ENCODE measurements around the gene PIH1D1.

PIH1D1 gene

GRCh38 chr19:49432141-49433073 is 19.2 kb downstream of the PIH1D1 start:
- no peak for DNase-seq

- no peak for DNase-seq
These were observed 20.3 kb downstream of the PIH1D1 start for GRCh38 chr19:49431330-49431749.

DNA sequence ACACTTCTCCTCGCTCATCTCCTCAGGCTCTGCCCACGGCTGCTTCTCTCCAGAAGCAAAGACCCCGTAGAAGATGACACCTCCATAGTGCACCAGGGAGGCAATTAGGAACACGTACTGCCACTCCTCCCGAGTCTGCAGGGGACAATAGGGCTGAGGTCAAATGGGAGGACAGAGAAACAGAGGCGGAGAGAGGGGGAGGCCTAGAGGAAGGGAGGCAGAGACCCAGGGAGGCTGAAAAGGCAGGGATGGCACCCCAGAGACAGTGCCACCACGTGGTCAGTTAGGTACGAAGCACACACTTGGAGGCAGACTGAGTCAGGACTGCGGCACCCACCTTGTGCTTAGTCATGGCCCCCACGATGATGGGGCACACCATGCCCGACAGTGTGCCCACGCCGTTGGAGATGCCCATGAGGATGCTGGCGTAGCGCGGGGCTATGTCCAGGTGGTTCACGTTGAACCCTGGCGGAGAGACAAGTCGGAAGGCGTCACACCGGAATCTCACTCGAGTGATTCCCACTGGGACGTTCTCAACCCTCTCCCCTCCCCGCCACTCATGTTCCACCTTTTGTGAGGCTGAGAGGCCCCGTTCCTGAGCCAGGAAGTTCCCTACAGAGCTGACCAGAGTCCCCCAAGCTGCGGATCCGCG is 20.8 kb downstream of the PIH1D1 start:
- no peak for DNase-seq

DNA sequence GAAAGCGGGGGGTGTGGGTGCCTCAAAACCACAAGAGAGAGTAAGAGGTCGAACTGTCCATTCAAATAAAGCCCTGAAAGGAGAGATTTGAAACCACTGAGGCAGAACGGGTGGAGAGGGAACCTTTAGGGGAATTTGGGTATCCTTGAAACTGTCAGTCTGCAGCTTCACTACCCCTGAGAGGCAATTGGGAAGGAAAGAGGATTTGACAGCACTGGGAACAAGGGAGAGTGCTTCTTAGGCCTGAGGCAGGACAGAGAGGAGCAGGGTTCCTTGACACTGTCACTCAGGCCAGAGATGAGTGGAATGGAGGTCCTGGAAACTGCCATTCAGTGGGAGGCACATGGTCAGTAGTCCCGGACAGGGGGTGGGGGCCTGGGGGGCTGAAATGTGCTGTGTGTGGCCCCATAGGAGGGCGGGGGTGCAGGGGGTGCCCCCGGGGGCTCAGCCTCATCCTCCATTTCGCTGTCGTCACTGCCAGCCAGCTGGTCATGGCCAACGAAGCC is 21.4 kb downstream of the PIH1D1 start:
- DNase-seq, result no peak

- DNase-seq, result no peak
These were observed 22.8 kb downstream of the PIH1D1 start for GRCh38 chr19:49428547-49429451.

- no peak for DNase-seq
These were observed 23.6 kb downstream of the PIH1D1 start for GRCh38 chr19:49427855-49428546.

GRCh38 chr19:49427339-49427738 is 24.3 kb downstream of the PIH1D1 start:
- no peak for DNase-seq

- DNase-seq, result peak; percentile 75
These were observed 25.6 kb downstream of the PIH1D1 start for GRCh38 chr19:49425922-49426592.

GRCh38 chr19:49425178-49425577 is 26.4 kb downstream of the PIH1D1 start, which contains the start of gene GFY:
TSS of gene GFY (plus strand) at chr19:49425388. CDS start at chr19:49426431, 1,043 bp downstream.
- DNase-seq, result no peak

- no peak for DNase-seq
These were observed 27.7 kb downstream of the PIH1D1 start for GRCh38 chr19:49423985-49424303.

DNA sequence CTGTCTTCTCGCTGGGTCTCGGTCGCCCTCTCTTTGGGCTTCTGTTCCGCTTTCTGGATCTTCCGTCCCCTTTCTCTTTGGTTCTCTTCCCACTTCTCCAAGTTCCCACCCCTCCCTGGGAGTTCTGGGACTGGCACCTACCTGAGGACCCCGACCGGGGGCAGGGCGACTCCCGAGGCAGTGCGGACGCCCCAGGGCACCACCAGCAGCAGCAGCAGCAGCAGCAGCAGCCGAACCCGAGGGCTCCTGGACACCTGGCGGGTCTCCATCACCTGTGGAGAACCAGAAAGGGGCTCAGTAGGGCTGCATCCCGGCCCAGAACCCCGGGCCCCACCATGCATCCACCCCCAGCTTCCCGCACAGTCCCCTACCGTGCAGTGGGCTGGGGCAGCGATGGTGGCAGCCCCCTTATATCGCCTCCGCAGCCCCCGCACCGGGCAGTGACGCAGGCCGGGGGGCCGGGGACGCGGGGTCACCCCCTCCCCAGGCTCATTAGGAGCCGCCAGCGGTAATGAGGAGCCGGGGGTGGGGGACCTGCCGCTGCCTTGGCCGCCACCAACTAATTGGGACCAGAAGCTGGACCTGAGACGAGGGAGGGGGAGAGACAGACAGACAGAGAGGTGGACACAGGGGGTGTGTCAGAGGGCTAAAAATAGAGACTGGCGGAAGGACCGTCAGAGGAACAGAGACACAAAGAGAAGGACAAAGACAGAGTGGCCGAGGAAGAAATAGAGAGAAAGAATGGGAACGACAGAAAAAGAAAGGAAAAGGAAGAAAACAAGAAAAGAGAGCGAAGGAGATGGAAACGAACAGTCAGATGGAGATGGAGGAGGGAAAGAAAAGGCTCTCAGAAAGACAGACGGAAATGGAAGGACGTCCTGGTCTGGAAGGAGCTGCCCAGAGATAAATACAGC is 28.3 kb downstream of the PIH1D1 start, which contains the start of gene PTH2:
Gene PTH2, minus strand, starts transcription at position 371 of the 914 bp plus-strand sequence. Its CDS starts 102 bp downstream, at position 269.
- DNase-seq, result no peak

DNA sequence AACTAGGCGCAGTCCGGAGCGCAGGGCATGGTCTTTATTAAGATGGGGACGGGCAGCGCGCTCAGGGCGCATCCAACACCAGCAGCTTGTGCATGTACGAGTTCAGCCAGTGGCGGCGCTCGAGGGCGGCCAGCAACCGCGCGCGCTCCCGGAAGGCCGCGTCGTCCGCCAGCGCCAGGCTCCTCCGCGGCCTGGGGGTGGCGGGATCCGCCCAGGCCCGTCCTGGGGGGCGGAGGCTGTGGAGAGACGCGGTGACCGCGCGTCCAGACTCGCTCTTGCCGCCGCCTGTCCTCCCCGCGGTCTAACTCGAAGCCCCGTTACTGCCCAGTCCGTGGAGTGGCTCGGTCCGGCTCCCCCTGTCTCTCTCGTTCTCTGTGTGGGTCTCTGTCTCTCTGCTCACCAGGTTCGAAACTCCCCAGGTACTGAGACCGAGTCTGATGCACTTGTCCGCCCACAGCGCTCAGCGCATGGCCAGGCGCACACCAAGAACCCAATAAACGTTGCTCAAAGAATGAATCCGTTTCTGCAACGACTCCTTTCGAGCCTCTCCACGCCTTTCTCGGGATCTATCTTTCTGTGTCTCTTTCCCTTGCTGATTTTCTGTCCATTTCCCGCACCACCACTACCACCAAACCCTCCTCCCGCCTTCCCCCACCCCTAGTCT is 29.1 kb downstream of the PIH1D1 start:
- DNase-seq, result peak; percentile 79

DNA sequence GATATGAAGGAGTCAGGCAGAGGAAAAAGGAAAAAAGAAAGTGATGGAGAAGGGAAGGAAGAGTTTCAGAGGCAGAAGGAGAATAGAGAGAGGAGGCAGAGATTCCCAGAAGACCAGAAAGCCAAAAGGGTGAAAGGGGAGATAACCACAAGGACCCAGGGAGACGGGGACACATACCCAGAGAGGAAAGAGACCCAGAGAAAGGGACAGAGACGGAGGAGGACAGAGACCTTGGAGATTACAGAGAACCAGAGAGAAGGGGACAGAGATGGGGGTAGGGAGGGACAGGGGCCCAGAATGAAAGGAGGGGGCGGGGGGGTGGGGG is 29.8 kb downstream of the PIH1D1 start:
- DNase-seq, result no peak

DNA sequence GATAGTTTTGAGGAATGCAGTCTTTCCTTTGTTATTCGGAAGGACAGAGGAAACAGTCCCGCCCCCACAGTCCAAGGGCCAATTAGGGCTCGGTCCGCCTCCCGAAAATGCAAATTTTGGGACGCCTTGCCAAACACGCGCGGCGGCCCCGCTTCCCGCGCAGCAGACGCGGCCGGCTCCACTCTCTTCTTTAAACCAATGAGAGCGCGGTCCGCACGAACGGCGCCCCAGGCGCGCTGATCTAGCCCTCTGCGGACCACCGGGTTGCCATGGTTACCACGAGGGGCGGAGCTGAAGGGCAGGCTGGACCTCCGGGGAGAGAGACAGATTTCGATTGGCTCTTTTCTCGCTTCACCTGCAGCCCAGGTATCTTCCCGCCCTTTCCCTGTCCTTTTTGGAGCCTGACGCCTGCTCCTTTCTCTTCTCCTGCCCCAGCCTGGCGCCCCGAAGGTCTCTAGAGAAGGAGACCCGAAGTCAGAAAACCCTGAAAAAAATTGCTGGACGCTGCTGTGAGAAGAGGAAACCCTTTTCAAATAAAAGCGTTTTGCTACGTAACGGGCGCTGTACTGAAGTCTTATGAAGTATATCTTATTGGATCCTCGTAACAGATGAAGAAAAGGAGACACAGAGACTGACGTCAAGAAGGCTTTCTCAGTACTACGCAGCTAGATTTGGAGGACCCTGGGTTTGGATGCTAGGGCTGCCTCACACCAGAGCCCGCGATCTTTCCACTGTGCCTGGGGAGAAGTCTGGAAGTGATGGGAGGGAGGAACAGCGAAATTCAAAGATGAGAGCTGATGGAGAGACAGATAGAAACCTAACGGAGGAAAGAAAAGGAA is 30.4 kb downstream of the PIH1D1 start:
- DNase-seq, result peak; percentile 77

GRCh38 chr19:49420227-49420626 is 31.4 kb downstream of the PIH1D1 start:
- DNase-seq, result no peak

DNA sequence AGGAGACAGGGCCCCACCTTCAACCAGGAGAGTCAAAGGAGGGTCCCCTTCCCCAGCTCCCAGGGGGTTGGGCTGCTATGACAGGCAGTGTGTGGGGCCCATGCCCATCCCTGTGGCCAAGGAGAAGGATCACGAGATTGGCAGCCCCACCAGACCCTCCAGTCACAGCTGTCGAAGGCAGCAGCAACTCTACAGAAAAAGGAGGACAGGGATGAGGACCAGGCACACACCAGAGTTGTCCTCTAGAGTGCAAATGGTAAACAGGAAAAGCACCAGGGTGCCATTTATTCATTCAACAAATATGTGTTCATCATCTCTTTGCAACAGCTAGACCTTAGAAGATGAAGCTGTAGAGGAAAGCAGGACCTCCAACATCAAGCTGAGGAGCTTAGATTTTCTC is 32.4 kb downstream of the PIH1D1 start:
- no peak for DNase-seq

- DNase-seq, result no peak
These were observed 33.1 kb downstream of the PIH1D1 start for GRCh38 chr19:49418511-49418910.

DNA sequence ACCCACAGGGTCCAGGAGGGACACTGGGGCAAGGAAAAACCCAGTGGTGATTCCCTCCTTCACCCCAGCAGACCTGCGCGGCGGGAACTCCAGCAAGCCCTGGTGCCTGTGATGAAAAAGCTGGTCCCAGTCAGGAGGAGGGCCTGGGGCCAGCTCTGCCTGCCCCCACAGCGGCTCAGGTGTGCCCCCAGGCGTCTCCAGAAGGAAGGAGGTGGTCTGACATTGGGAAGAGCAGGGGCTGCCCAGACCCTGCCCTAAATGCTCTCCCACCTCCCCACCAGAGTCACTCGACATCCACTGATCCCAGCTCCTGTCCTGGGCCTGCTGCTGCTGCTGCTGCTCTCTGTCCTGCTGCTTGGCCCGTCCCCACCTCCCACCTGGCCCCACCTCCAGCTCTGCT is 34.5 kb downstream of the PIH1D1 start:
- no peak for DNase-seq

DNA sequence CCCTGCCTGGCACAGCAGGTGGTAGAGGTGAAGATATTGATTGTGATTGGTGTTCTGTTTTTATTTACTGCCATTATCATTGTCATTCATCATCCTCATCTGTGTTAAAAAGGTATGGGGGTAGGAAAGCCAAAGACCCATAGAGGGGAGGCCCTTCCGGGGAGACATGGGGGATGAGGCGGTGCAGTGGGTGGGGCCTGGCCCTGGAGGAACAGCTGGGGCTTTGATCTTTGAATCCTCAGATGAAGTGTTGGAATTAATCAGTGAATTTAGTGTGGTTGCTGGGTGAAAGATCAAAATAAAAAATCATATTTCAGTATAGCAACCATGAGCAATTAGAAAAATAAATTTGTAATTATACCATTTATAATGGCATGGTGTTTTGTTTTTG is 35.8 kb downstream of the PIH1D1 start:
- no peak for DNase-seq

Data from activated CD8-positive, alpha-beta memory T cell treated with anti-CD3 and anti-CD28 coated beads, Interleukin-2, amount 50 U/mL, for 48 hours (primary cell).